Stomach (tissue), 4 donors: ENCODE measurements around the gene INSYN2B.

Source experiments
- CTCF ChIP-seq, 7 experiments: fragments of 450-650 bp in 4 of 7; fragments of 200-600 bp in 3 of 7; sonication (generic) in 3 of 7; IDR thresholded peaks; one replicate each; pipeline ENCODE4 v1.5.1; 2016 to 2019; ENCODE audit warnings: antibody characterized with exemption in 7 of 7, control low read depth in 2 of 7, mild to moderate bottlenecking in 1 of 7
- POLR2A ChIP-seq, 4 donors: fragments of 450-650 bp; IDR thresholded peaks; one replicate each; pipeline ENCODE4 v1.6.1; 2016; ENCODE audit warnings: antibody characterized with exemption in 4 of 4, control low read depth in 2 of 4, mild to moderate bottlenecking in 1 of 4, moderate library complexity in 1 of 4

DNA sequence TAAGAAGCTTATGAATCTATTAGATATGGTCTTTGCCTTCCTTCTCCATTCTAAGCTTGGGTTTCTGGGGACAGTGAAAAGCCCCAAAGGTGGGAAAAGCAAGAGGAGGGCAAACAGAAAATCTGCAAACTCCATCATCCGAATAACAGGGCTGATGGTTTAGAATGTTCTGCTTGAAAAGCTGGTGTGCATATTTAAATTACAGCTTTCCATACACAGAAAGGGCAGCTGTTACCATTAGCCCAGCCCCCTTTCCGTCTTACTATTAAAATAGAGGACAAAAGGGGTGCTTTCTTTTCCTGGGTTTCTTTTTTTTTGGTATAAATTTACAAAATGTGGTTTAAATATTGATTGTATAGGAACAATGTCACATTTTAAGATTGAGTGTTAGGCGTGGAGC, 22.0 kb downstream of the INSYN2B start:
- TF ChIP-seq CTCF (IDR thresholded peaks at IDR 0.05) (no peak), POLR2A (IDR thresholded peaks at IDR 0.05) (no peak)
